HepG2 (cell line): ENCODE measurements around the gene UBAP2L. TPM values are rescaled to one million over a fixed set of nuclear protein-coding genes. Genes with fewer than 3 reads are reported as not detected.

Experiments
- ARID2 ChIP-seq: sonication (generic); formaldehyde crosslinking; IDR thresholded peaks from 2 replicates; pipeline ENCODE4 v1.8.1; 2022; ENCODE audit warnings: mild to moderate bottlenecking, missing genetic modification reagents, borderline replicate concordance
- ASH2L ChIP-seq: fragments of 300-600, 200-600 bp; sonication (generic); IDR thresholded peaks from 2 replicates; pipeline ENCODE4 v1.7.0; 2017; ENCODE audit warnings: low read depth, mild to moderate bottlenecking, moderate library complexity, mixed read lengths, low read length; ENCODE audit not compliant: insufficient read length
- FOXO4 ChIP-seq: sonication (generic); formaldehyde crosslinking; conservative IDR thresholded peaks from 2 replicates; pipeline ENCODE4 v1.8.1; 2023; ENCODE audit warnings: missing genetic modification reagents
- GATAD2A ChIP-seq: IDR thresholded peaks from 2 replicates; pipeline ENCODE4 v1.6.1; 2016
- MTERF4 ChIP-seq: sonication (generic); formaldehyde crosslinking; IDR thresholded peaks from 2 replicates; pipeline ENCODE4 v1.8.0; 2023; ENCODE audit warnings: mild to moderate bottlenecking, missing genetic modification reagents
- POLR2A ChIP-seq, 2 experiments: IDR thresholded peaks; 2 replicates each; pipeline ENCODE4 v1.6.1; 2011; ENCODE audit warnings: low read depth in 2 of 2, low read length in 2 of 2, mild to moderate bottlenecking in 1 of 2, moderate library complexity in 1 of 2; ENCODE audit not compliant: insufficient read depth in 1 of 2
- SRSF9 ChIP-seq: fragments of 200-400 bp; formaldehyde crosslinking; IDR thresholded peaks from 2 replicates; pipeline ENCODE4 v1.6.1; 2018; ENCODE audit warnings: borderline replicate concordance, mild to moderate bottlenecking, low read depth, low read length; ENCODE audit not compliant: insufficient read depth, poor library complexity, severe bottlenecking
- TBP ChIP-seq: sonication (generic); formaldehyde crosslinking; IDR thresholded peaks from 2 replicates; pipeline ENCODE4 v1.5.0; 2020; ENCODE audit warnings: missing genetic modification reagents
- TERF1 ChIP-seq: sonication (generic); formaldehyde crosslinking; IDR thresholded peaks from 2 replicates; pipeline ENCODE4 v1.8.0; 2022; ENCODE audit warnings: mild to moderate bottlenecking, missing genetic modification reagents, moderate library complexity
- XRCC5 ChIP-seq: fragments of 200-400 bp; formaldehyde crosslinking; optimal IDR thresholded peaks from 2 replicates; pipeline ENCODE3; 2017; ENCODE audit warnings: mild to moderate bottlenecking, low read length
- ZFP41 ChIP-seq: sonication (generic); formaldehyde crosslinking; IDR thresholded peaks from 2 replicates; pipeline ENCODE4 v1.4.0; 2020; ENCODE audit warnings: mild to moderate bottlenecking, missing genetic modification reagents, borderline replicate concordance
- ZNF275 ChIP-seq: sonication (generic); formaldehyde crosslinking; IDR thresholded peaks from 2 replicates; pipeline ENCODE4 v1.8.0; 2022; ENCODE audit warnings: missing genetic modification reagents, mild to moderate bottlenecking, inconsistent platforms, borderline replicate concordance
- ZNF350 ChIP-seq: sonication (generic); formaldehyde crosslinking; IDR thresholded peaks from 2 replicates; pipeline ENCODE4 v1.4.0; 2020; ENCODE audit warnings: mild to moderate bottlenecking, low read depth, missing genetic modification reagents, borderline replicate concordance
- ZNF407 ChIP-seq: sonication (generic); formaldehyde crosslinking; IDR thresholded peaks from one replicate; pipeline ENCODE4 v1.5.1; 2020; ENCODE audit warnings: mild to moderate bottlenecking, missing genetic modification reagents; ENCODE audit errors: not compliant biosample characterization
- polyA plus RNA-seq, 8 experiments: library from polyadenylated mRNA; depleted of rRNA in 3 of 8; stranded (reverse) in 7 of 8; unstranded in 1 of 8; fragments of >200 nt; fragmentation: Illumina TruSeq in 4 of 8; extraction: Trizol in 4 of 8; gene quantifications; 2 replicates each; pipeline versions ENCODE4 v1.2.1 to v1.2.3, GENCODE V29; 2011 to 2016; ENCODE audit warnings: low read depth in 4 of 8, missing spikeins in 1 of 8, mixed read lengths in 1 of 8; ENCODE audit not compliant: insufficient read depth in 1 of 8
- total RNA-seq, 5 experiments: library from RNA; depleted of rRNA; stranded (reverse); fragments of >200 nt; fragmentation: Illumina TruSeq; extraction: Trizol; gene quantifications; 2 replicates each; pipeline ENCODE4 v1.2.3, GENCODE V29; 2016; ENCODE audit warnings: low read depth in 1 of 5

The UBAP2L gene
- total and polyA plus RNA-seq, 2 of the 13 experiments (the other 11 are each of a cell fraction or from before 2014, with no cell fraction given), result 74.2 to 159 TPM

GRCh38 chr1:154182344-154183045 lies 38.3 kb upstream of the UBAP2L start (continued):
- TF ChIP-seq ZNF407 (CRISPR knock-in tag) (peak; percentile 62), MTERF4 (CRISPR knock-in tag) (no peak), TBP (CRISPR knock-in tag) (peak; percentile 80; the same call in 1 of the 2 replicates), SRSF9 (no peak), GATAD2A (CRISPR knock-in tag) (no peak), TERF1 (CRISPR knock-in tag) (no peak), ZNF275 (no peak), POLR2A (IDR thresholded peaks at IDR 0.05; ENCODE audit: insufficient read depth in 1 of 2, low read depth in 2 of 2, low read length in 2 of 2) (peak in 1 of 2 experiments; percentile 12; a peak in 1 of 4 replicates), ARID2 (CRISPR knock-in tag) (peak; percentile 48; the same call in 1 of the 2 replicates), XRCC5 (peak; percentile 25), ASH2L (peak; percentile 72), ZNF350 (CRISPR knock-in tag) (peak; percentile 82), ZFP41 (CRISPR knock-in tag) (0 out of 2 replicates have a peak, but pooled peaks have one; percentile 10), FOXO4 (0 out of 2 replicates have a peak, but pooled peaks have one; percentile 8)
